Esophagus muscularis mucosa (tissue), 3 donors: ENCODE results near the gene FKBP5.

Experiments used
- POLR2AphosphoS5 ChIP-seq, 2 donors: sonication (generic); formaldehyde crosslinking; IDR thresholded peaks; one replicate each; pipeline ENCODE4 v1.6.1; 2017; ENCODE audit warnings: antibody characterized with exemption in 2 of 2
- TF ChIP-seq, protein P1 (sequence below), 3 experiments: fragments of 200-600 bp in 2 of 3; fragments of 450-650 bp in 1 of 3; sonication (generic) in 2 of 3; IDR thresholded peaks; one replicate each; pipeline ENCODE4 v1.5.1; 2017 to 2019; ENCODE audit warnings: antibody characterized with exemption in 3 of 3, mild to moderate bottlenecking in 2 of 3, moderate library complexity in 1 of 3

DNA sequence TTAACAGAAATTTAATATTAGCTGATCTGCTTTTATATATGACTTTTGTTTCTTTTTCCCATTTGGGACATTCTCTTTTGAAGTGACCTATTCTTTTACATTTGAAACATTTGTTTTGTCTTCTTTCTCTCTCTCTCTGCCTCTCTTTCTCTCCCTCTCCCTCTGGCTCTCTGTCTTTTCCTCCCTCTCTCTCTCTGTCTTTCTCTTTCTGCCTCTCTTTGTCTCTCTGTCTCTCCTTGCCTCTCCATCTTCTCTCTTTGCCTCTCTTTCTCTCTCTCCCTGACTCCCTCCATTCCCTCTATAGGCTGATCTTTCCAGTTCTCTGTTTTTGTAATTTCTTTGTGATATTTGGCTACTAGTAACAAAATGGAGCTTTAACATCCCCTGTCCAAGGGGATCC is 124.0 kb downstream of the FKBP5 start:
- TF ChIP-seq, protein P1, sequence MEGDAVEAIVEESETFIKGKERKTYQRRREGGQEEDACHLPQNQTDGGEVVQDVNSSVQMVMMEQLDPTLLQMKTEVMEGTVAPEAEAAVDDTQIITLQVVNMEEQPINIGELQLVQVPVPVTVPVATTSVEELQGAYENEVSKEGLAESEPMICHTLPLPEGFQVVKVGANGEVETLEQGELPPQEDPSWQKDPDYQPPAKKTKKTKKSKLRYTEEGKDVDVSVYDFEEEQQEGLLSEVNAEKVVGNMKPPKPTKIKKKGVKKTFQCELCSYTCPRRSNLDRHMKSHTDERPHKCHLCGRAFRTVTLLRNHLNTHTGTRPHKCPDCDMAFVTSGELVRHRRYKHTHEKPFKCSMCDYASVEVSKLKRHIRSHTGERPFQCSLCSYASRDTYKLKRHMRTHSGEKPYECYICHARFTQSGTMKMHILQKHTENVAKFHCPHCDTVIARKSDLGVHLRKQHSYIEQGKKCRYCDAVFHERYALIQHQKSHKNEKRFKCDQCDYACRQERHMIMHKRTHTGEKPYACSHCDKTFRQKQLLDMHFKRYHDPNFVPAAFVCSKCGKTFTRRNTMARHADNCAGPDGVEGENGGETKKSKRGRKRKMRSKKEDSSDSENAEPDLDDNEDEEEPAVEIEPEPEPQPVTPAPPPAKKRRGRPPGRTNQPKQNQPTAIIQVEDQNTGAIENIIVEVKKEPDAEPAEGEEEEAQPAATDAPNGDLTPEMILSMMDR (IDR thresholded peaks at IDR 0.05) = no peak
- TF ChIP-seq POLR2AphosphoS5 (IDR thresholded peaks at IDR 0.05) = no peak
